HUDEP-2 (cell line): Measurements from ENCODE around the gene CENPU.
"Not testable (repeated sequence)": the region's sequence is repeated elsewhere in the genome, so short reads cannot be mapped to it uniquely, and the experiment has no call there.

ENCODE experiments used
- DNase-seq, 76 experiments: peaks; one replicate each; lab custom pipeline; 2025; ENCODE audit not compliant: unreplicated experiment in 76 of 76; lab: John Stamatoyannopoulos, UW

The CENPU gene

GRCh38 chr4:184752496-184753275 lies 18.8 kb upstream of the CENPU start:
- no peak for DNase-seq

- no peak for DNase-seq
Observed at GRCh38 chr4:184751585-184751956, 17.7 kb upstream of the CENPU start.

GRCh38 chr4:184750926-184751584 lies 17.2 kb upstream of the CENPU start:
- DNase-seq = no peak

- peak in 69 of 76 experiments; percentile 3 to 75 (median 39) for DNase-seq
Observed at GRCh38 chr4:184748251-184748652, 14.4 kb upstream of the CENPU start.

GRCh38 chr4:184747034-184747830 lies 13.3 kb upstream of the CENPU start:
- peak in 45 of 76 experiments; percentile 2 to 53 (median 26) for DNase-seq

- DNase-seq = peak in 71 of 76 experiments; percentile 7 to 83 (median 56)
Observed at GRCh38 chr4:184745831-184746795, 12.2 kb upstream of the CENPU start.

GRCh38 chr4:184744236-184744635 lies 10.3 kb upstream of the CENPU start:
- DNase-seq = no peak

GRCh38 chr4:184743650-184744049 lies 9.8 kb upstream of the CENPU start:
- no peak for DNase-seq

- DNase-seq = not testable (repeated sequence)
Observed at GRCh38 chr4:184741651-184742050, 7.8 kb upstream of the CENPU start.

- DNase-seq = no peak
Observed at GRCh38 chr4:184740980-184741391, 7.1 kb upstream of the CENPU start.

- peak in 14 of 76 experiments; percentile 3 to 57 (median 15) for DNase-seq
Observed at GRCh38 chr4:184739575-184739974, 5.7 kb upstream of the CENPU start.

- no peak for DNase-seq
Observed at GRCh38 chr4:184734758-184735157, 862 bp upstream of the CENPU start.

GRCh38 chr4:184732126-184732525 lies 1.8 kb downstream of the CENPU start:
- peak in 8 of 76 experiments; percentile 3 to 22 (median 12) for DNase-seq

GRCh38 chr4:184731056-184731455 lies 2.8 kb downstream of the CENPU start:
- DNase-seq = no peak

- DNase-seq = no peak
Observed at GRCh38 chr4:184729946-184730345, 4.0 kb downstream of the CENPU start.

- DNase-seq = no peak
Observed at GRCh38 chr4:184728858-184729257, 5.0 kb downstream of the CENPU start.

GRCh38 chr4:184727430-184727829 lies 6.5 kb downstream of the CENPU start:
- DNase-seq = no peak

- DNase-seq = peak in 8 of 76 experiments; percentile 3 to 33 (median 17)
Observed at GRCh38 chr4:184722798-184723197, 11.1 kb downstream of the CENPU start.

- DNase-seq = no peak
Observed at GRCh38 chr4:184721254-184721653, 12.6 kb downstream of the CENPU start.

- DNase-seq = peak in 12 of 76 experiments; percentile 1 to 32 (median 11)
Observed at GRCh38 chr4:184719407-184719806, 14.5 kb downstream of the CENPU start.
